Gastrocnemius medialis (tissue), 4 donors: Measurements from ENCODE around the gene ZC3H7B.

Experiments
- POLR2A ChIP-seq, 2 donors: fragments of 450-650 bp; IDR thresholded peaks; one replicate each; pipeline ENCODE4 v1.6.1; 2017; ENCODE audit warnings: antibody characterized with exemption in 2 of 2, mild to moderate bottlenecking in 2 of 2, moderate library complexity in 2 of 2
- TF ChIP-seq, protein P1 (sequence below), 5 experiments: fragments of 450-650 bp in 3 of 5; fragments of 200-600 bp in 2 of 5; sonication (generic) in 2 of 5; IDR thresholded peaks in 4 of 5; conservative IDR thresholded peaks in 1 of 5; 1 replicate in 4 of 5; 2 replicates in 1 of 5; pipeline ENCODE4 v1.5.1; 2016 to 2019; ENCODE audit warnings: antibody characterized with exemption in 5 of 5, mild to moderate bottlenecking in 3 of 5, moderate library complexity in 3 of 5

DNA sequence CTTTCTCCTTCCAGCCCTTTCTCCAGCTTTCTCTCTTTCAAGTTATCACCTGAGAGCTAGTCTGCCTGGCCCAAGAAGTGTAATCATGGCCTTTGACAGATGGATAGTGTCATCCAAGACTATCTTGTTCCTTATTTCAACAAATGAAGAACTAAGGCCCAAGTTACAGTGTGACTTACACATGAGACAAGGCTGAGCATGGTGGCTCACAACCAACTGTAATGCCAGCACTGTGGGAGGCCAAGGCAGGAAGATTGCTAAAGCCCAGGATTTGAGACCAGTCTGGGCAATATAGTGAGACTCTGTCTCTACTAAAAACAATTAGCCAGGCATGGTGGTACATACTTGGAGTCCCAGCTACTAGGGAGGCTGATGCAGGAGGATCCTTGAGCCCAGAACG lies 11.7 kb upstream of the ZC3H7B start:
- TF ChIP-seq, protein P1, sequence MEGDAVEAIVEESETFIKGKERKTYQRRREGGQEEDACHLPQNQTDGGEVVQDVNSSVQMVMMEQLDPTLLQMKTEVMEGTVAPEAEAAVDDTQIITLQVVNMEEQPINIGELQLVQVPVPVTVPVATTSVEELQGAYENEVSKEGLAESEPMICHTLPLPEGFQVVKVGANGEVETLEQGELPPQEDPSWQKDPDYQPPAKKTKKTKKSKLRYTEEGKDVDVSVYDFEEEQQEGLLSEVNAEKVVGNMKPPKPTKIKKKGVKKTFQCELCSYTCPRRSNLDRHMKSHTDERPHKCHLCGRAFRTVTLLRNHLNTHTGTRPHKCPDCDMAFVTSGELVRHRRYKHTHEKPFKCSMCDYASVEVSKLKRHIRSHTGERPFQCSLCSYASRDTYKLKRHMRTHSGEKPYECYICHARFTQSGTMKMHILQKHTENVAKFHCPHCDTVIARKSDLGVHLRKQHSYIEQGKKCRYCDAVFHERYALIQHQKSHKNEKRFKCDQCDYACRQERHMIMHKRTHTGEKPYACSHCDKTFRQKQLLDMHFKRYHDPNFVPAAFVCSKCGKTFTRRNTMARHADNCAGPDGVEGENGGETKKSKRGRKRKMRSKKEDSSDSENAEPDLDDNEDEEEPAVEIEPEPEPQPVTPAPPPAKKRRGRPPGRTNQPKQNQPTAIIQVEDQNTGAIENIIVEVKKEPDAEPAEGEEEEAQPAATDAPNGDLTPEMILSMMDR (IDR thresholded peaks at IDR 0.05 in 4 of 5, conservative IDR thresholded peaks at IDR 0.05 in 1 of 5), result no peak
- no peak for TF ChIP-seq POLR2A (IDR thresholded peaks at IDR 0.05)
